Measurements from ENCODE around the gene ILF2.

DNA sequence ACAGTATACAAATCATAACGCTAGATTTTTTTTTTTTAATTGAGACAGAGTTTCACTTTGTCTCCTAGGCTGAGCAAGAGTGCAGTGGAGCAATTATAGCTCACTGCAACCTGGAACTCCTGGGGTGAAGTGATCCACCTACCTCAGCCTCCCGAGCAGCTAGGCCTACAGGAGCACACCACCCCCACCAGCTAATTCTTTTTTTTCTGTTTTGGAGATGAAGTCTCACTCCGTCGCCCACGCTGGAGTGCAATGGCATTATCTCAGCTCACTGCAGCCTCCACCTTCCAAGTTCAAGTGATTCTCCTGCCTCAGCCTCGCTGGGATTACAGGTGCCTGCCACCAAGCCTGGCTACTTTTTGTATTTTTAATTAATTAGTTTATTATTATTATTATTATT is 29.0 kb upstream of the ILF2 start:
- TF ChIP-seq, protein P1, sequence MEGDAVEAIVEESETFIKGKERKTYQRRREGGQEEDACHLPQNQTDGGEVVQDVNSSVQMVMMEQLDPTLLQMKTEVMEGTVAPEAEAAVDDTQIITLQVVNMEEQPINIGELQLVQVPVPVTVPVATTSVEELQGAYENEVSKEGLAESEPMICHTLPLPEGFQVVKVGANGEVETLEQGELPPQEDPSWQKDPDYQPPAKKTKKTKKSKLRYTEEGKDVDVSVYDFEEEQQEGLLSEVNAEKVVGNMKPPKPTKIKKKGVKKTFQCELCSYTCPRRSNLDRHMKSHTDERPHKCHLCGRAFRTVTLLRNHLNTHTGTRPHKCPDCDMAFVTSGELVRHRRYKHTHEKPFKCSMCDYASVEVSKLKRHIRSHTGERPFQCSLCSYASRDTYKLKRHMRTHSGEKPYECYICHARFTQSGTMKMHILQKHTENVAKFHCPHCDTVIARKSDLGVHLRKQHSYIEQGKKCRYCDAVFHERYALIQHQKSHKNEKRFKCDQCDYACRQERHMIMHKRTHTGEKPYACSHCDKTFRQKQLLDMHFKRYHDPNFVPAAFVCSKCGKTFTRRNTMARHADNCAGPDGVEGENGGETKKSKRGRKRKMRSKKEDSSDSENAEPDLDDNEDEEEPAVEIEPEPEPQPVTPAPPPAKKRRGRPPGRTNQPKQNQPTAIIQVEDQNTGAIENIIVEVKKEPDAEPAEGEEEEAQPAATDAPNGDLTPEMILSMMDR (IDR thresholded peaks at IDR 0.05) = no peak
- no peak for TF ChIP-seq POLR2A (IDR thresholded peaks at IDR 0.05)

Data from thyroid gland (tissue), 4 donors.